ENCODE data around the gene ZNHIT1.
"Not testable (repeated sequence)": the region's sequence is repeated elsewhere in the genome, so short reads cannot be mapped to it uniquely, and the experiment has no call there.

Gene ZNHIT1

DNA sequence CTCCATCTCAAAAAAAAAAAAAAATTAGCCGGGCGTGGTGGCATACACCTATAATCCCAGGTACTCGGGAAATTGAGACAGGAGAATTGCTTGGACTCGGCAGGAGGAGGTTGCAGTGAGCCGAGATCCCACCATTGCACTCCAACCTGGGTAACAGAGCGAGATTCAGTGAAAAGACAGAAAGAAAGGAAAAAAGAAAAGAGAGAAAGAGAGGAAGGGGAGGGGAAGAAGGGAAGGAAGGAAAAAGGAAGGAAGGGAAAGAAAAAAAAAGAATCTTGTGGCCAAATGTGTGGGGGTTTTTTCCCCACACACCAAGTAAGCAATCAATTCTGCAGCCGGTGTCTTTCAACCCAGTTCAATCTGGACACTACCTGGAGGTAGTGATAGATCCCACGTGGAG is 28.9 kb upstream of the ZNHIT1 start:
- no peak for DNase-seq

DNA sequence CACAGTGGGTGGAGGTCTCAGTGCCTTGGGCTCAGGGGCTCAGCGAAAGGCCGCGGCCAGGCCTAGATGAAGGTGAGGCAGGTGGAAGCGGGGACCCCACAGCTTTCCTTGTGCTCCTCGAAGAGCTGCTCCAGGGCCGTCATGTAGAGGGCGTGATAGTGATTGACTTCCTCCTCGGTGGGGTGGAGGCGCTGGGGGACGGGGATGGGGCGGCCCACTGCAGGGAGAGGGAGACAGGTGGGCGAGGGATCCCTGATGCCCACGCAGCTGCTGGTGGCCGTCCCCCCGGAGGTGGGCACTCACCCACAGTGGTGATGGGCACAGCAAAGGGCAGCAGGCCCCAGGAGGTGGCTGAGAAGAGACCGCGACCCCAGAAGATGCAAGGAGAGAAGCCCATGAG is 22.1 kb upstream of the ZNHIT1 start:
- no peak for DNase-seq

DNA sequence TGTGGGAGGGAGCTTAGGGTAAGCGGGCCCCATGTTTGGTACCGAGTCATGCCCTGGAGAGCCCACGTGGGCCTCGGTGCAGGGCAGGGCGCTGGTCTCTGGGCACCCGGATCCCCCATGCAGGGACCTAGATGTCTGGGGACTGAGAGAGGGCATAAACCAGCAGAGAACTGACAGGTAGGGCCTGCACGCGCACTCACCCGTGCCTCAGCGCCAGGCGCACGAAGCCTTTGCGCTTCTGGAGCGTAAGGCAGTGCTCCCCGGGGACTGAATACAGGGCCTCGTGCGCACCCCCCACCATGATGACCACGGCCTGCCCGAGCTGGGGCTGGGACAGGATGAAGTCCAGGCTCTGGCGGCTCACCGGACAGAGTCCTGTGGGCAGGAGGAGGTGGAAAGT is 20.0 kb upstream of the ZNHIT1 start:
- no peak for DNase-seq

DNA sequence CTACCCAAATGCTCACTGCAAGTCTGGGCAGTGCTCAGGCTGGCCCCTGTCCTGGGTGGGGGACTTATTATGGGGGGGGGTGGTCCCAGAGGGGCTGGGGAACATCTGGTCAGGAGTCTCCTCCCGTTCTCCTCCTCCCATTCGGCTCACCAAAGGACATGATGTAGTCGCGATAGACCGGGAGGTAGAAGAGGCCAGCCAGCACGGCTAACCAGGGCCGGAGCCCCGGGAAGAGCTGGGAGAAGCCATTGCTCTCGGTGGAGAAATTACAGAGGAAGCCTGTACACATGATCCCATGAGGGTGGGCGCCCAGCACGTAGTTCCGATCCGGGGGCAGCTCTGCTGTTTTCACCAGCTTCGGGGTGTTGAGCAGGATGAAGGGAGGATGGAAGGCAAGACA is 19.5 kb upstream of the ZNHIT1 start:
- no peak for DNase-seq

DNA sequence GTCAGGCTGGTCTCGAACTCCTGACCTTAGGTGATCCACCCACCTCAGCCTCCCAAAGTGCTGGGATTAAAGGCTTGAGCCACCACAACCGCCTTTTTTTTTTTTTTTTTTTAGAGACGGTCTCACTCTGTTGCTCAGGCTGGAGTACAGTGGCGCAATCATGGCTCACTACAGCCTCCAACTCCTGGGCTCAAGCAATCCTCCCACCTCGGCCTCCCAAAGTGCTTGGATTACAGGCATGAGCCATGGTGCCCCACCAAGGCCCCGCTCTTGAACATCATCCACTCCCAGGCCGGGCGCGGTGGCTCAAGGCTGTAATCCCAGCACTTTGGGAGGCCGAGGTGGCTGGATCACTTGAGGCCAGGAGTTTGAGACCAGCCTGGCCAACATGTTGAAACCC is 18.4 kb upstream of the ZNHIT1 start:
- not testable (repeated sequence) for DNase-seq

DNA sequence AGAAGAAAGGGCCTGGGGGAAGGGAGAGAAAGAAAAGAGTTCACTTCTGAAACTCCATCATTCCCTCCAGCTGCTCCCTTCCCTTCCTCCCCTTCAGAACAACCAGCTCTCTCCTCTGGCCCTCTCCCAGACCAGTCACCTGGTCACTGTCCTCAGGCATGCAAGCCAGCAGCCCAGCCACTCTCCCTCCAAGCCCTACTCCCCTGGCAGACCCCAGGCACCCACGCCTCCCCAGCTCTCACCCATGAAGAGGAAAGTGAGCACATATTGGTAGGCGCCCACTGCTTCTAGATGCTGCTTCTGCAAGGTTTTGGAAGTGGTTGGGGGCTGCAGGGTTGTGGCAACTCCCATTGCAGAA is 17.5 kb upstream of the ZNHIT1 start:
- DNase-seq, result no peak

DNA sequence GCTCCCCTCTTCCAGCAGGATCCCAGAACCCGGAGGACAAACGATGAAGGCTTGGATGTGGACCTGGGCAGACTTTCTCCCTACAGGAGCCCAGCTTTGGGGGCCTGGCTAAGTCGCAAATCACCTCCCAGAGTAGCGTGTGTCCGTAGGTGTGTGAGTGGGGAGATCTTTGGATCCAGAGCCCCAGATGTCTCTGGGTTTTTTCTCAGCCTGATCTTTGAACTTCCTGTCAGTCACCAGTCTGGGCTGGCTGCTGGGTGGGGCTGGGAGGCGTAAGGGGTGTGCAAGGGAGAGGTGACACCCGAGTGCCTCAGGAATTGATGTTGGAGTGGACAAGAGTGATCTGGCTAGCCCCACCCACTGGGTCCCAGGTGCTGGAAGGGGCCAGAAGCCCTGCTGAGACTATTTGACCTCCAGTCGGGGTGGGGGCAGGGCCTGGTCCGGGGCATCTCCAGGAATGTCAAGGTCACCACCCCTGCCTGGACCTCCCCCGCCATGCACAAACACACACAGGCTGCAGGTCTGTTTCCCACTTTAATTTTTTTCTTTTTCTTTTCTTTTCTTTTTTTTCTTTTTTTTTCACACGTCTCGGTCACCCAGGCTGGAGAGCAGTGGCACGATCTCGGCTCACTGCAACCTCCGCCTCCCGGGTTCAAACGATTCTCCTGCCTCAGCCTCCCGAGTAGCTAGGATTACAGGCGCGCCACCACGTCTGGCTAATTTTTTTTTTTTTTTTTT is 16.9 kb upstream of the ZNHIT1 start, which contains the start of gene MOGAT3:
MOGAT3 (minus strand) TSS at position 175 of the 738 bp plus-strand sequence. CDS start 182 bp downstream, outside the sequence.
- DNase-seq, result no peak

DNA sequence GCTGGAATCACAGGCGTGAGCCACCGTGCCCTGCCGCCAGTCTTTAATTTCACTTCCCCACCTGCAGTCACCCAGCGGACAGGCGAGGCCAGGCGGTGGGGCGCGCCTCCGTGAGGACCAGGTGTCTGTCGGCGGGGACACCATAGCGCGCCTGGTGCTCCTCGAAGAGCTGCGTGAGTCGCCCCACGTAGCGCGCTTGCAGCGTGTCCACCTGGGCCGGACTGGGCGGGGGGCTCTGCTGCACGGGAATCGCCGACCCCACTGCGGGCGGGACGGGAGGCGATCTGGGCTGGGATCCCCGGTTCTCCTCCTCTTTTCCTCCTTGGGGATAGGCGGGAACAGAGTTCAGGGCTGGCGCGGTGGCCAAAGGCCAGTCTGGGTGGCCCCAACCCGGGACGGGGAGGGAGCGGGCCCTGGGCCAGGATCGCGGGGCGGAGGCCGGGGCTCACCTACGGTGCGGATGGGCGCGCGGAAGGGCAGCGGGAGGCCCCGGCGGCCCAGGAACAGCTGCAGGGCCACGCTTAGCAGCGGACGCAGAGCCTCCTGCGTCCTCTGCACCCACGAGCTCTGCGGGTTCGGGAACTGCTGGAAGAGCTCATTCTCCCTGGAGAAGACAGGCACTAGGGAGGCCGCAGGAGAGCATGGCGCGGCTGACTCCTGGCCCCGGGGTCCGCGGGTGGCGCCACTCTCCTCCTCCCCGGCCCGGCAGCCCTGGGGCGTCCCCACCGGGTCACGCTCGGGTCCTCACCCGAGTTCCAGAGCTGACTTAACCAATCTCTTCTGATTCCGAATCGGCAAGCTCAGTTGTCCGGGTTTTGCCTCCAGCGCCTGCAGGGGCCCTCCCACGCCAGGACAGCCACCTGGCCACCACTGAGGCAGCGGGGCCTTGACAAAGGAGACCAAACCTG is 16.0 kb upstream of the ZNHIT1 start:
- no peak for DNase-seq

DNA sequence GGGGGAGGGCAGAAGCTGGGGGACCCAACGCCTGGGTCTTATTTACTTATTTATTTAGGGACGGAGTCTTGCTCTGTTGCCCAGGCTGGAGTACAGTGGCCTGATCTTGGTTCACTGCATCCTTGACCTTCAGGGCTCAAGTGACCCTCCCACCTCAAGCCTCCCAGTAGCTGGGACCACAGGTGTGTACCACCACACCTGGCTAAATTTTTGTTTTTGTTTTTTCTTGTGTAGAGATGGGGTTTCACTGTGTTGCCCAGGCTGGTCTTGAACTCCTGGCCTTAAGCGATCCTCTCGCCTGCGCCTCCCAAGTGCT is 15.4 kb upstream of the ZNHIT1 start:
- no peak for DNase-seq

DNA sequence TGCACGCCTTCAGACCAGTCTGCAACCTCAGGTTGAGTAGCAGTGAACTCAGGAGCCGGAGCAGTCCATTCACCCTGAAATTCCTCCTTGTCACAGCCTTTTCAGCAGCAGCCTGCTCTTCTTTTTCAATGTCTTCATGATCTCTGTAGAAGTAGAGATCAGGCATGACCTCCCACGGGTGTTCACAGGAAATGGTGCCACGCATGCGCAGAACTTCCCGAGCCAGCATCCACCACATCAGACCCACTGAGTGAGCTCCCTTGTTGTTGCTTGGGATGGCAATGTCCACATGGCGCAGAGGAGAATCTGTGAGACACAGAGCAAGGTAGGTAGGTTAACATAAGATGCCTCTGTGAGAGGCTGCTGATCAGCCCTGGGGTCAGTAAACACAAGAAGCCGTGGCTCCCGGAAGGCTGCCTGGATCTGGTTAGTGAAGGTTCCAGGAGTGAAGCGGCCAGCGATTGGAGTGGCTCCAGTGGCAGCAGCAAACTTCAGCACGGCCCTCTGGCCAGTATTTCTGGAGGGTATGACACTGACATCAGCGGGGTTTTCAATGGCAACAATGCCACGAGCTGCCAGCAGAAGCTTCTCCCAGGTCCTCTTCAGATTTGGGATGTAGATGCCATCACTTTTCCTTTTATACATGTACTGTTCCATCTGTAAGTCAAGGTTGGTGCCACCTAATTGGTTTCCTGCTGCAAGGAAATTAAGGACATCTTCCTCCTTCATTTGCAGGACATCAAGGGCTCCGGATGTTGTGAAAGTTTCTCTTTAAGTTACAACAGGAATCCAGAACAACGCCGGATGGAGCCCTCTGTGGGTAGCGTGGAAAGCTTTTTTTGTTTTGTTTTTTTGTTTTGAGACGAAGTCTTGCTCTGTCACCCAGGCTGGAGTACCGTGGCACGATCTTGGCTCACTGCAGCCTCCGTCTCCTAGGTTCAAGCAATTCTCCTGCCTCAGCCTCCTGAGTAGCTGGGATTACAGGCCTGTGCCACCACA is 13.9 kb upstream of the ZNHIT1 start:
- not testable (repeated sequence) for DNase-seq

DNA sequence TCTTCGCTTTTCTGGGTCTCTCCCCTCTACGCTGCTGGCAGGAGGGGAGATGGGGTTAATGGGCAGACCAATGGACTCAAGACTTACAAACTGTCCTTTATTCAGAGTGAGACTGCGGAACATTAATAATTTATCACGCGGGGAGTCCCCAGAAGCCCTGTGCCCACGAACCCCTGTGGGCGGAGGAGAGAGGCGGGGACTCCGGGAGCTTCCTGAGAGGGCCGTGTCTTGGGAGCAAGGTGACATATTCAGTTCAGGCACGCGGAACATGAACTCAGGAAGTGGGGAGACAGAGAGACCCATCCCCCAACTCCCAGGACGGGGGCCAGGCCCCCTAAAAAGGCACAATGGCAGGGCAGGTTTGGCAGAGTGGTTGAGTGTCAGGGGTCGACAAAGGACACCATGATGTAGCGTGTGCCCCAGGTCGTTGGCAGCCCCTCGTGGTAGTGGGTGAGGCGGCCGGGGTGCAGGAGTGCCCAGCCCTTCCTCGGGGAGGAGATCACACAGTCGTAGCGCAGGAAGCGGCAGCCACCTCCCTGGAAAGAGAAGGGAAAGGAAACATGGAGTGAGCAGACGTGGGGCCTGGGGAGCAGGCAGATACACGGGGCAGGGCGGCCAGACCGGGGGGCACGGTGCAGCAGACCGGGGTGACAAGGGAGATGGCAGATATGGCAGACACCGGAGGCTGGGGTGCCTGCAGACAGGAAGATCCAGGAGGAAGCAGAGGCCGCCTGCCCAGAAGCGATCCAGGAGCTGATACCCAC is 11.9 kb upstream of the ZNHIT1 start:
- DNase-seq, result no peak

DNA sequence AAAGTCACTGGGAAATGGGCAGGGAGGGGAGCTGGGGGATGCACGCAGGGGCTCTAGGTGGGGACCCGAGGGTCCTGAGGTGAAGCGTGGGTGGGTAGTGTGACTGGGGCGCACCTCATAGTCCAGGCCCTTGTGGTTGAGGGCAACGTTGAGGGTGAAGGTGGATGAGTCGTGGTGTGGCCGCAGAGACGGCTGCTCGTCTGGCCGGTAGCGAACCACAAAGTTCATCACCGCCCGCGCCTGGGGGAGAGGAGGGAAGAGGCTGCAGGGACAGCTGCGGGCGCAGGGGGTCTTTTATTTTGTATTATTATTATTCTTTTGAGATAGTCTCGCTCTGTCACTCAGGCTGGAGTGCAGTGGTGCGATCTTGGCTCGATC is 11.3 kb upstream of the ZNHIT1 start:
- DNase-seq, result no peak

DNA sequence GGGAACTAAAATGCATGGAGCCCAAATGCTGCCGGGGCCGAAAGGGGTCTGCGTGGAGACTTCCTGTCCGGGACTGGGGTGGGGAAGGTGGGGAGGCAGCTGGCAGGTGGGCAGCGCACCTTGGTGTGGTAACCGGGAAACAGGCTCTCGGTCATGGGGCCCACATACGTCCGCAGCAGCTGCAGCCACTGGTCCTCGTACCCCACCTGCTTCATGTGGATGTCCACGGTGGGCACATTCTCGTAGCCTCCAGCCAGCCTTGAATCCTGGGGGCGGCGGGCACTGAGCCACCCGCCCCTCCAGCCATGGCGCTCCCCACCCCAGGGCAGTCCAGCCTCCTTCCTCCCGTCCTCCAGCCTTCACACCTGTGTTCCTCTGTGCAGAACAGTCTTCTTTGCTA is 10.5 kb upstream of the ZNHIT1 start:
- DNase-seq, result no peak

DNA sequence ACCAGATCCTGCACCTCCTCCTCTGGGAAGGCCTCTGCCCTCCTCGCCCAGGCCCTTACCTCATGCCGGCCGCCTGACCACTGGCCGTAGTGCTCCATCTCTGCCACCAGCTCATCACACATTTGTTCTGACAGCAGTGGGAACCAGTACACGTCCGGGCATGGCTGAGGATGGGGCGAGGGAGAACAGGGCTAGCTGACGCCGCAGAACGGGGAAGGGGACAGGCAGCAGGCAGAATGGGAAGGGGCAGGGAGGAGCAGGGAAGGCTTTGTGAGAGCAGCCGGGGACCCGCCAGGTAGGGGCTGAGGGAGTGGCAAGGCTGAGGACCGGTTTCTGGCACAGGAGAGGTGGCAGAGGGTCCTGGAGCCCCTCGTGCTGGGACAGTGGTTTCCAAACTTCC is 9.2 kb upstream of the ZNHIT1 start:
- no peak for DNase-seq

DNA sequence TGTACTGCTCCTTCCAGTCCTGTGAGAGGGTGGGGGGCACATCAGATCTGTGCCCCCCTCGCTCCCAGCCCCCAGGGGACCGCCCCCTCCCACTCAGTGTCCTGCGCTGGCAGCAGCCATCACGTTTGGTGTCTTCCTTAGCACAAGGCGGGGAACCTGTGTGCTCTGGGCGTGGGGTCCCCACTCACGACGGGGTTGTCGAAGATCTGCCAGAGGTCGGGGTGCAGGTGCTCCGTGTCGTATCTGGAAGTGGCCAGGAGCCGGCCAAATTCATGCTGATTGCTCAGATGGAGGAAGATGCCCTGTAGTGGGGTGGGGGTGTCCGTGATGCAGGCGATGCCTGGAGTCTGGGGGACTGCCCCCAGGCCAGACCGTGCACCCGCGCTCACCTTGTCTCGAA is 7.8 kb upstream of the ZNHIT1 start:
- DNase-seq, result no peak

DNA sequence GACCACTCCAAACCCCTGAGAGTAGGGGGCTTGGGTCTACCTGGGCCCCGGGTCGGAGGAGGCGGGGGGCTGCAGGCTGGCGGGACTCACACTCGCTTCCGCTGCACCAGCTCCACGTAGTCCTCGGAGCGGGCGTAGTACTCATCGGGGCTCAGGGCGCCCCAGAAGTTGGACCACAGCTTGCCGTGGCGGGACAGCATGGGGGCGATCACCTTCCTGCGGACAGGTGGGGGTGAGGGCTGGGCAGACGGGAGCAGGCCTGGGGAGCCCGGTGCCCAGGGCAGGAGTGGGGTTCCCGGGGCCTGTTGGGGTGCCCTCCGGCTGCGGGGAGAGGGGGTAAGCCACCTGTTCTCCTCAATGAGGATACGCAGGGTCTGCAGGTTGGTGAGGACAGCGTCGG is 6.5 kb upstream of the ZNHIT1 start:
- DNase-seq, result no peak

DNA sequence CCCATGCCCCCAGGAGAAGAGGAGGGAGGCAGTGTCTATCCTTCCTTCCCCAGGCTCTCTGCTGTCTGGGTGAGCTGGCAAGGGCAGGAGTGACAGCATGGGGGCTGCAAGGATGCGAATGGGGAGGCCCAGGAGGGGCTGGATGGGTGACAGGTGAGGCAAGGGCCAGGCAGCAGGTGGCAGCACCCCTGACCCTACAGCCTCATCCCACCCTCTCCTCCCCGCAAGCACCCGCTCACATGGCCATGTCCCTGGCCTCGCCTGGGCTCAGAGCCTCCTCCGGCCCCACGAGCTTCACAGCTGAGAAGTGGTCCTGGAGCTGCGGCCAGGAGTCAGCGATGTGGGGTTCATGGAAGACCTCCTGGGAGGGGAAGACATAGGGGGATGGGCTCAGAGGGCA is 6.0 kb upstream of the ZNHIT1 start:
- DNase-seq, result no peak

DNA sequence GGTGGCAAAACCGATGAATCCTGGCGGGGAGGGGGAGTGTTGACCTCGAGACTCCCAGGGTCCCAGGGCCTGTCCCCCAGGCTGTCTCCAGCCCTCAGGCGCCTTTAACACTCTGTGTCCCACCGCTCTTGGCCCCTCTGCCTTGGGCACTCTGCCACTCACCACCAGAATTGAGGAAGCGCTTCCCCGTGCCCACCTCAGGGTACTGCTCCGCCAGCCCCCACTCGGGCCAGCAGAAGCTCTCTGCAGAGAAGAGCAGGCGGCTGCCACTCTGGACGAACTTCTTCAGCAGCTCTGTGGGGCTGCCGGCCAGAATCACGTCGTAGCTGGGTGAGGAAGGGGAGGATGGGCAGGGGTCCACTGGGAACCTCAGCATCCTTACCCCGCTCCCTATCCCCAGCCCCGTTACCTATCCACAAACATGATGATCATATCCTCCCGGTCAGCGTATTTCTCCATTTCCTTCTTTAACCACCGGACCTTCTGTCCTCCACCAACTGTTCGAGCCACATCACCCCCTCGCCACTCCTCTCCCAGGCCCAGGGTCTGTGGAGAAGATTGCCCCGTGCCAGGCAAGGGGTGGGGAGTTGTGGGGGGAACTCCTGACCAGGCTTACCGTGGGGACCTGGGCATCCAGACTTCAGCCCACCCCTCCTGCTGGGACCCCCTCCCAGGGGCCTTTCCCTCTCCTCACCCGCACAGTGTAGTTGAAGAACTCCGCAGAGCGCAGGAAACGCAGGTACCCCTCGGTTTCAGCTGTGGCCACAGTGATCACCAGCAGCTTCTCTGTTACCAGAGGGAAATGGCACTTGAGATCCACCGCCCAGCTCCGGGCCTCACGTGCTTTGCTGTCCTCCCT is 1.7 kb upstream of the ZNHIT1 start:
- no peak for DNase-seq

DNA sequence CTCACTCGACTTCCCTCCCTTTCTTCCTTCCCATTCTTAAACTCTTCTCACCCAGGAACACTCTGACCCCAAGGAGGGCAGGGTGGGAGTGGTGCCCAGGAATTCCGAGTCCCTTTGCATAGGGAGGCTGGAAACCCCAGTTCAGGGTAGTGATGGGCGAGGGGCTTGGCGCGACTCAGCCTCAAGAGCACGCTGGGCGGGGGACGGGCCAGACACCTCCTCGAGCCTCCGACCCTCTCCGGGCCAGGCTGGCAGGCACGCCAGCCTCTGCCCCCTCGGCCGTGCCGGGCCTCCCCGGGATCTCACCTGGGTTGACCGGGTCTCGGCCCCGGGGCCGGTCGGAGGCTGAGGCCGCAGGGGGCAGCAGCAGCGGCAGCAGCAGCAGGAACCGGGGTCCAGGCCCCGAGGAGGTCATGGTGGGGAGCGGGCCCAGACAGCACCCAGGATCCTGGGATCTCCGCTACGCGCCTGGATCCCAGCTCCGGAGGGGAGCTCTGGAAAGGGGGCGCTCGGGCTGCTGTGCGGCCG is 1.0 kb upstream of the ZNHIT1 start:
- no peak for DNase-seq

DNA sequence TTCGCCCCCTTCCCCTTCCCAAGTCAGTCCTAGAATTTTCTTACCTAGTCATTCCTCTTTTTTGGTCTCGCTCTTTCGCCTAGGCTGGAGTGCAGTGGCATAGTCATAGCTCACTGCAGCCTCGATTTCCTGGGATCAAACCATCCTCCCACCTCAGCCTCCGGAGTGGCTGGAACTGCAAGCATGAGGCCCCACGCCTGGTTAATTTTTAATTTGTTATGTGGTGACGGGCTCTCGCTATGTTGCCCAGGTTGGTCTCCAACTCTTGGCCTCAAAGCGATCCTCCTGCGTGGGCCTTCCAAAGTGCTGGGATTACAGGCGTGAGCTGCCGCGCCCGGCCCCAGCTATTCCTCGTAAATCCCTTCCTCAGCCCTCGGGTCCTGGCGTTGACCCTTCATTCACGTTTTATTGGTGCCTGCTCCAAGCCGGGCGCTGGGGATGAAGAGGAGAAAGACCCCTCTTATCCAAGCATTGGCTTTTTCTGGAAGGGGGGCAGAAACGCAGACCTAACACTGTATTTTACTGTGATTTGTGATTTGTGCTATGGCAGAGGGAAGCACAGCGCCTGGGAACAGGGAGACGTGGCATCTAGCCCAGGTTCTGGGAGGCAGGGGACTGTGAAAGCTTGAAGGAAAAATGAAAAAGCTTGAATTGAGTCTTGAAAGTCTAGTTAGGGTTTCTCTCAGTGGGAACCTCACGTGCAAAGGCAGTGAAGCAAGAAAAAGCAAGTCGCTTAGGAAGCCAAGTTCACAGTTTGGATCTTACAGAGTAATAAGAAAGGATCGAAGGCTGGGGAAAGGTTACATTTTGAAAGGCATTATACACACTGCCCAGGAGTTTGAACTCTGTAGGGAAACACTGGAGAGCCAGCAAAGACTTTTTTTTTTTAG is 516 bp downstream of the ZNHIT1 start:
- no peak for DNase-seq

Measured in NCI-H526 treated with DMSO at 0.1 percent for 48 hours (cell line).